VCaP (cell line): ENCODE data around the gene MGRN1.

ENCODE experiments used
- H3K27ac ChIP-seq: fragments of 450-650 bp; 2 replicates; pipeline ENCODE4 v1.5.1; 2017
- CTCF ChIP-seq: fragments of 450-650 bp; conservative IDR thresholded peaks from 2 replicates; pipeline ENCODE4 v1.5.1; 2017; ENCODE audit warnings: mild to moderate bottlenecking, moderate library complexity

Gene MGRN1

GRCh38 chr16:4684763-4685162, 60.1 kb downstream of the MGRN1 start:
- H3K27ac ChIP-seq: no peak overlapping the region
- no peak for TF ChIP-seq CTCF

GRCh38 chr16:4685292-4685691, 60.7 kb downstream of the MGRN1 start:
- H3K27ac ChIP-seq: no peak overlapping the region
- no peak for TF ChIP-seq CTCF

GRCh38 chr16:4685776-4686496, 61.3 kb downstream of the MGRN1 start:
- H3K27ac ChIP-seq: no peak overlapping the region
- no peak for TF ChIP-seq CTCF

GRCh38 chr16:4686497-4687210, 62.0 kb downstream of the MGRN1 start:
- TF ChIP-seq CTCF: no peak
- no peak overlapping the region for H3K27ac ChIP-seq

- no peak for TF ChIP-seq CTCF
- H3K27ac ChIP-seq: no peak overlapping the region
These were observed 62.8 kb downstream of the MGRN1 start for GRCh38 chr16:4687416-4687815.

GRCh38 chr16:4687946-4688673, 63.5 kb downstream of the MGRN1 start:
- H3K27ac ChIP-seq: no peak overlapping the region
- TF ChIP-seq CTCF: no peak

GRCh38 chr16:4688674-4689045, 64.0 kb downstream of the MGRN1 start:
- TF ChIP-seq CTCF: no peak
- no peak overlapping the region for H3K27ac ChIP-seq
